ENCODE measurements around the gene GPR143.

DNA sequence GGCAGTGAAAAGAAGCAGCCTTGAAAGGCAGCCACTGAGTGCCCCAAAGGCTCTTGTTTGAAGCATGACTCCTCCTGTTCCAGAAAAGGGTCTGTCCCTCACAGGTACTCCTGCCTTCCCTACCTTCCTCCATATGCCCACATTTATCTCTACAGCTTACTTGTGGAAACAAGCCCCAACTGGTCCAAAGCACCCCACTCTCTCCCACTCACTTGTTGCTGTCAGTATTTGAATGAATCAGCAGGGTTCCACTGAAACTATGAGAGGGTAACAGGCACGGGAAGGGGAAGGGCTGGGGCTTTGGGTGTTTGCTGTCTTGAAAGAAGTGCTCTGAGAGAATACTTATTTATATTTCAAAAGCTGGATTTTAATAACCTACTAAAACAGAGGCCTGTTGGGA lies 34.9 kb downstream of the GPR143 start:
- TF ChIP-seq, protein P1, sequence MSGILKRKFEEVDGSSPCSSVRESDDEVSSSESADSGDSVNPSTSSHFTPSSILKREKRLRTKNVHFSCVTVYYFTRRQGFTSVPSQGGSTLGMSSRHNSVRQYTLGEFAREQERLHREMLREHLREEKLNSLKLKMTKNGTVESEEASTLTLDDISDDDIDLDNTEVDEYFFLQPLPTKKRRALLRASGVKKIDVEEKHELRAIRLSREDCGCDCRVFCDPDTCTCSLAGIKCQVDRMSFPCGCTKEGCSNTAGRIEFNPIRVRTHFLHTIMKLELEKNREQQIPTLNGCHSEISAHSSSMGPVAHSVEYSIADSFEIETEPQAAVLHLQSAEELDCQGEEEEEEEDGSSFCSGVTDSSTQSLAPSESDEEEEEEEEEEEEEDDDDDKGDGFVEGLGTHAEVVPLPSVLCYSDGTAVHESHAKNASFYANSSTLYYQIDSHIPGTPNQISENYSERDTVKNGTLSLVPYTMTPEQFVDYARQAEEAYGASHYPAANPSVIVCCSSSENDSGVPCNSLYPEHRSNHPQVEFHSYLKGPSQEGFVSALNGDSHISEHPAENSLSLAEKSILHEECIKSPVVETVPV (CRISPR knock-in tag; IDR thresholded peaks at IDR 0.05): no peak
- TF ChIP-seq, protein P2, sequence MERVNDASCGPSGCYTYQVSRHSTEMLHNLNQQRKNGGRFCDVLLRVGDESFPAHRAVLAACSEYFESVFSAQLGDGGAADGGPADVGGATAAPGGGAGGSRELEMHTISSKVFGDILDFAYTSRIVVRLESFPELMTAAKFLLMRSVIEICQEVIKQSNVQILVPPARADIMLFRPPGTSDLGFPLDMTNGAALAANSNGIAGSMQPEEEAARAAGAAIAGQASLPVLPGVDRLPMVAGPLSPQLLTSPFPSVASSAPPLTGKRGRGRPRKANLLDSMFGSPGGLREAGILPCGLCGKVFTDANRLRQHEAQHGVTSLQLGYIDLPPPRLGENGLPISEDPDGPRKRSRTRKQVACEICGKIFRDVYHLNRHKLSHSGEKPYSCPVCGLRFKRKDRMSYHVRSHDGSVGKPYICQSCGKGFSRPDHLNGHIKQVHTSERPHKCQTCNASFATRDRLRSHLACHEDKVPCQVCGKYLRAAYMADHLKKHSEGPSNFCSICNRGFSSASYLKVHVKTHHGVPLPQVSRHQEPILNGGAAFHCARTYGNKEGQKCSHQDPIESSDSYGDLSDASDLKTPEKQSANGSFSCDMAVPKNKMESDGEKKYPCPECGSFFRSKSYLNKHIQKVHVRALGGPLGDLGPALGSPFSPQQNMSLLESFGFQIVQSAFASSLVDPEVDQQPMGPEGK (CRISPR knock-in tag; IDR thresholded peaks at IDR 0.05; ENCODE audit: borderline replicate concordance): no peak
- no peak for TF ChIP-seq TCF4 (CRISPR knock-in tag; IDR thresholded peaks at IDR 0.05; ENCODE audit: borderline replicate concordance)
- TF ChIP-seq, protein P3, sequence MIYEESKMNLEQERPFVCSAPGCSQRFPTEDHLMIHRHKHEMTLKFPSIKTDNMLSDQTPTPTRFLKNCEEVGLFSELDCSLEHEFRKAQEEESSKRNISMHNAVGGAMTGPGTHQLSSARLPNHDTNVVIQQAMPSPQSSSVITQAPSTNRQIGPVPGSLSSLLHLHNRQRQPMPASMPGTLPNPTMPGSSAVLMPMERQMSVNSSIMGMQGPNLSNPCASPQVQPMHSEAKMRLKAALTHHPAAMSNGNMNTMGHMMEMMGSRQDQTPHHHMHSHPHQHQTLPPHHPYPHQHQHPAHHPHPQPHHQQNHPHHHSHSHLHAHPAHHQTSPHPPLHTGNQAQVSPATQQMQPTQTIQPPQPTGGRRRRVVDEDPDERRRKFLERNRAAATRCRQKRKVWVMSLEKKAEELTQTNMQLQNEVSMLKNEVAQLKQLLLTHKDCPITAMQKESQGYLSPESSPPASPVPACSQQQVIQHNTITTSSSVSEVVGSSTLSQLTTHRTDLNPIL (CRISPR knock-in tag; IDR thresholded peaks at IDR 0.05; ENCODE audit: low read depth): no peak
- no peak for TF ChIP-seq RARB (CRISPR knock-in tag; IDR thresholded peaks at IDR 0.05)
- no peak for TF ChIP-seq ZNF70 (CRISPR knock-in tag; IDR thresholded peaks at IDR 0.05)
- TF ChIP-seq CSDC2 (CRISPR knock-in tag; IDR thresholded peaks at IDR 0.05): no peak
- no peak for TF ChIP-seq ARNTL (CRISPR knock-in tag; IDR thresholded peaks at IDR 0.05; ENCODE audit: borderline replicate concordance, low read depth)
- TF ChIP-seq ZFP30 (CRISPR knock-in tag; IDR thresholded peaks at IDR 0.05): no peak
- TF ChIP-seq ESRRG (CRISPR knock-in tag; IDR thresholded peaks at IDR 0.05): no peak
- TF ChIP-seq ZNF565 (CRISPR knock-in tag; conservative IDR thresholded peaks at IDR 0.05; ENCODE audit: low read depth): no peak
- TF ChIP-seq BACH2 (CRISPR knock-in tag; IDR thresholded peaks at IDR 0.05; ENCODE audit: borderline replicate concordance): no peak
- TF ChIP-seq ZFP3 (CRISPR knock-in tag; IDR thresholded peaks at IDR 0.05): no peak
- TF ChIP-seq PPARA (CRISPR knock-in tag; IDR thresholded peaks at IDR 0.05; ENCODE audit: borderline replicate concordance): no peak
